Measurements from ENCODE around the gene CD7. TPM values are rescaled to one million over a fixed set of nuclear protein-coding genes. Genes with fewer than 3 reads are reported as not detected.

CD7 gene
- total RNA-seq, 1 donor from 2014 or later, result 0.73 TPM

DNA sequence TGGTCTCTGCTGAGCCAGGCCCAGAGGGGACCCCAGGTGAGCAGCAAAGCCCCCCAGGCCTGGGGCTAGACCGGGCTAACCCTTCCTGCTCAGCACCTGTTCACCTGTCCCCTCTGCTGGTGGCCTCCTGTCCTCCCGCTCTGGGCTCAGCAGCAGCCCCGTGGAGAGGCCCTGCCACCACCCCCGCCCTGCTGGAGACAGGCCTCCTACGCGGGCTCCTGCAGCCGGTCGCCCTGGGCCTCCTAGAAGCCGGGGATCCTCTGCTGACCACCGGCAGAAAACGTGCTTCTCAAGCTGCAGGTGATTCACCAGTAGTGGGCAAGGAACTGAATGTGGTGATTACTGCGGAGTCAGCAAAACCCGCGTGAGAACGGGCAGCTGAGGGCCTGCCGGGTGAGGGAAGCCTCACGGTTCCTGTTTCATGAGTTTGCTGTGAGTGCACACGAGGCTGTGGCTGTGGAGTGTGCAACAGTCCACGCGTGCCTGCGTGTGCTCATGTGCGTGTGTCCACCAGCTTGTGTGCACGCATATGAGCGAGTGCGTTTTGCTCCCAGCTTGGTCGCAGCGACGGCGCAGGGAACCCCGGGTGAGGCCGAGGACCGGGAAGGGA lies 15.4 kb upstream of the CD7 start:
- peak; percentile 44 for ATAC-seq
- peak; percentile 87 for DNase-seq (ENCODE audit: missing footprints)
- intact Hi-C loops (cut with DNase I), result no loop called here

DNA sequence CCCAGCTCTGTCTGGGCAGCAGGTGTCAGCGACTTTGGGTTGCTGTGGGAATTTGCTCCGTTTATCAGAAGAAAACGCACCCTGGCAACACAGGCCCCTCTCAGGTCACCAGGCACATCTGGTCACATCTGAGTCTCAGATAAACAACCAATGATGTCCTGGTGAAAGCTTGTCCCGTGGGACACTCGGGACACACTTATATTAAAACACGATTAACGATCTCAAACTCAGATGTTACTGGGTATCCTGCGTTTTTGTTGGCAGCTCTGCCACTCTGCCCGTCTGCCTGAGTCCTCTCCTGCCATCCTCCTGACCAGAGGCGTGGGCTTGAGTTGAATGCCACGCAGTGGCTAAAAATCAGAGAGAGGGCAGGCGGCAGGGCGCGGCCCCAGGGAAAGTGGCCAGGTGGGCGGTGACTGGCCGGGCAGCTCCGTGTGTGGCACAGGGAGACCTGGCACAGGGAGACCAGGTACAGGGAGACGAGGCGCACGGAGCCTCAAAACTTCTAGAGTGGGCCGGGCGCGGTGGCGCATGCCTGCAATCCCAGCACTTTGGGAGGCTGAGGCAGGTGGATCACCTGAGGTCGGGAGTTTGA lies 14.0 kb upstream of the CD7 start:
- intact Hi-C loops (cut with DNase I), result no loop called here
- ATAC-seq (no peak), DNase-seq (ENCODE audit: missing footprints) (no peak)

DNA sequence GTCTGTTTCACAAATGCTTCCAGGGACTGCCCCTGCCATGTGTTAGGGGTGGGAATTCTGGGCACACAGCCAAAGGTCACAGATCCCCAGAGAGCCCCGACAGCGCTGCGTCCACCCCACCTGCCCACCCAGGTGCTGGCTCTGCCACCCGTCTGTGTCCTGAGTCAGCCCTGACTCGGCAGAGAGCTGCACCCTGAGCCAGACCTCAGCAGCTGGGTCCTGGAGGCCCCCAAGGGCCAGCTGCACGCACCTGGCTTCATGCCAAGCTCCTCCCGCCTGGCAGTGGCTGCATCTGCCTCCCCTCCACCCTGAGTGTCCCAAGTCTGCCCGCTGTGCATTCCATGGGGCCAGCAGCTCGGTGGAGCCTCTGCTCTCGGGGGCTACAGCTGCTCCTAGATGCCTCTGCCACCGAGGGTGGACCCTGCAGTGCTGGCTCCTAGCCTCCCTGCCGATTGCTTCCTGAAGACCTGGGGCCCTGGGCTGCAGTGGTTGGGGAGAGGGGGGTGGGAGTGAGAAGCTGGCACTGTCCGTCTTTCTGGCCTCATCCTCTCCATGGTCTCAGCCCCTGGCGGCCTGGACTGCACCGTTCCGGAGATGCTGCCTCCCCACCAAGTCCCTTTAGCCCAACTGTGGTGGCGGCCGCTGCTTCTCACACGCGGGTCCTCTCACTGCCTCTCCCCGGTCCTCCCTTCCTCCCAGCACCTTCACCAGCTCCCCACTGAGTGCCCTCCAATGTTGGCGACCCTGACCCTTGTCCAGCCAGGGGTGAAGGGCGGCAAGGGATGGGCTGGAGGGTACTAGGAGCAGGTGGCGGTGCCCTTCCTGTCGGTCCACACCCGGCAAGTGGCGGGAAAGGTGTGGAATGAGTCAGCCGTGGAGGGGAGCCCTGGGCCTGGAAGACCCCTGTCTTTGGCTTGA lies 13.2 kb upstream of the CD7 start:
- intact Hi-C loops (cut with DNase I), result no loop called here
- ATAC-seq (no peak), DNase-seq (ENCODE audit: missing footprints) (no peak)

DNA sequence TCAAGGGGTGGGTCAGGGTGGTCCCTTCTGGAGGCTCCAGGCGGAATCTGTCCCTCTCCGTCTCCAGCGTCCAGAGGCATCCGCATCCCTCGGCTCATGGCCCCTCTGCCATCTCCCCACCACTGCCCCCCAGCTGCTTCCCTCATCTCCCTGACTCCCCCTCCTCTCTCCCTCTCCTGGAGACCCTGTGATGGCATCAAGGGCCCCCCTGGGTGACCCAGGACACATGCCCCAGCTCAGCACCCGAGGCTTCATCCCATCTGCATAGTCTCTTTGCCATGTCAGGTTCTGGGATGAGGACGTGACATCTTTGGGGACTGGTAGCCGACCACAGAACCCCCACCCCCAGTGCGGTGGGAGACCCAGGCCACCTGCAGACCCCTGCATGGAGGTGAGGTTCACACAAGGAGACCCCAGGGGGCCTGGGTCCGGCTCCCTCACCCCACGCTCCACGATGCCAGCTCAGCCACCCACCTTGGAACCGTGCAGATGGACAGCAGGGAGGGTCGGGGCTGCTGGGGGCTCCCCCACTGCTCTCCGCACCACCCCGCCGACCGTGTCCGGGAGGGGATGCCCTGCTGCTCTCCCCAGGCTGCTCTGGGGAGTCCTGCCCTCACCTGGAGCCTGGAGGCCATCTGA lies 12.4 kb upstream of the CD7 start:
- DNase-seq (ENCODE audit: missing footprints) (no peak), ATAC-seq (no peak)
- intact Hi-C loops (cut with DNase I), result no loop called here

DNA sequence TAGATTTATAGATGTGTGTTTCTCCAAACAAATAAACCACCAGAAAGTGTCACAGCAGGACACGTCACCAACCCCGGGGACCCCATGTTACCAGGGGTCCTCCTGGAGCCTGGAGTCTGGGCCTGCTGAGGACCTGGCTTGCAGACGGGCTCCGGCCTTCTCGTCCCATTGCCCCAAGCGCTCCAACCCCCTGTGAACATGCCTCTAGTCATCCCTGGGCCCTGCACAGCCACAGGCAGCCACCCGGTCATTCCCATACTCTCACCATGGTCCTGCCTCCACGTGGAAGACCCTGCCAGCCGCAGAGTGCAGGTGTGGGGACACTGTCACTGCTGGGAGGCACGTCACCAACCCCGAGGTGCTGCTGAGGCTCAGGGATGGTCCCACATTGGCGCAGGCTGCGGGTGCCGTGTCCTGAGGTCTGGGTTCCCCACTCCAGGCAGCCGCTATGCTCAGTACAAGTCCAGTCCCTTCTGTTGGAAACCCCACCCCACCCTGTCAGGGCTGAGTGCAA lies 11.6 kb upstream of the CD7 start:
- ATAC-seq (no peak), DNase-seq (ENCODE audit: missing footprints) (no peak)
- intact Hi-C loops (cut with DNase I), result no loop called here

DNA sequence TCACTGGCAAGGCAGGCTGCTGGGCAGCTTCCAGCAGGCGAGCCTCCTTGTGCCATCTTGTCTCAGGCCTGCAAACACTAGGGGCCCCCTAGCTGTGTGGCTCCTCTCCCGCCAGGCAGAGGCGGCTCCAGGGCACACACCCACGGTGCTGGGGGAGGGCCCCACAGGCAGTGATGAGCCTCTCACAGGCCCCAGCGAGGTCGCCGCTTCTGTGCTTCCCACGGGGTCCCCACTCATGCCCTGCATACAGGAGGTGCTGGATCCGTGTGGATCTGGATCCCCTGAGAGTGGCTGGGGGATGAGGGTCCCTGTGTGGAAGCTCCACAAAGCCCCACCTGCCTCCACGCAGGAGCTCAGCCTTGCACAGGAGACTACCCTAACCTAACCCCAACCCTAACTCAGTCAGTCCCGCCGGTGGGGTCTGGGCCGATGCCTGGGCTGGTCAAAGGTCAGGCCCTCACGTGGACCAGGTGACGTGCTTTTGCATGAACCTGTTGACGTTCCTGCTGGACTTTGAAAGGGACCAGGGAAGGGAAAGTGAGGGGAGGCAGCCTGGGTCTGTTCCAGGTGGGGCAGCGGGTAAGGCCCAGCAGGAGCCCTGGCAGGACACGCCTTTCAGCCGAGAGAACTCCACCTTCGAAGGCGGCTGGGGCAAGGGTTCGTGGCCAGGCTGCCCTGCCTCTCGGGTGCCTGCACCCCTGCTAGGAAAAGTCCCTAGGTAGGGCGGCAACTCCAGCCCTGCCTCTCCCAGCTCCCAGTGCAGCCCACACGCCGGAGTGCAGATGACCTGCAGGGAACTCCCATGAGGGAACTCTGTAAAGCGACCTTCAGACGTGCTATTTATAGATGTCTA lies 11.0 kb upstream of the CD7 start:
- intact Hi-C loops (cut with DNase I), result no loop called here
- ATAC-seq (no peak), DNase-seq (ENCODE audit: missing footprints) (no peak)

DNA sequence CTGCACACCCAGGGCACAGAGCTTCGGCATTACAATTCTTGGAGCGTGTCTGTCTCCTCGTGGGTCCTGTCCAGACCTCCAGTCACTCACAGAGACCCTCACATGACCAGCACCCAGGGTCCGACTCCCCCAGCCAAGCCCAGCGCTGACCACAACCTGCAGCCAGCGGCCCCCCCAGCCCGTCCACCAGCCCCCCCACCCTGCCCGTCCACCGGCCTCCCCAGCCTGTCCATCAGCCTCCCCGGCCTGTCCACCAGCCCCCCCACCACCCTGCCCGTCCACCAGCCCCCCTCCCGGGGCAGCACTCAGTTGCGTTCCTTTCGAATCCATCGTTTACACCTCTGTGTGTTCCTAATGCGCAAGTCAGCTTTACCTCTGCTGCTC lies 10.3 kb upstream of the CD7 start:
- ATAC-seq (no peak), DNase-seq (ENCODE audit: missing footprints) (no peak)
- intact Hi-C loops (cut with DNase I), result no loop called here

DNA sequence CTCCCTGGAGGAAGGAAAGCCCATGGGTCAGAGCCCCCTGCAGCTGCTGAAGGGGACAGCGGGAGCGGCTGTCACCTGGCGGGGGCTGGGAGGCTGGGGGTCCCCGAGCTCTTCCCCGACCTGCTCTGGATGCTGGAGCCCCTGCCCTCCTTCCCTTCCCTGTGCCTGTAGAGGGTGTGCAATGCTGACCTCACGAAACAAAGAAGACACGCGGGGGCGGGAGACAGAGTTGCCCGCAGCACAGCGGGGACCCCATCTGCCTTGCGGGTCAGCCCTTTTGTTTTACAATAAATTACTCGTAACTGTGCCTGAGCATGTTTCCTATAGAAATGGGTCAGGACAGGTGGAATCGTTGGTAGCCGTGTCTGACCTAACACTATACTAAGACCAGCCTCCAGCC lies 9.9 kb upstream of the CD7 start:
- intact Hi-C loops (cut with DNase I), result no loop called here
- no peak for DNase-seq (ENCODE audit: missing footprints)

DNA sequence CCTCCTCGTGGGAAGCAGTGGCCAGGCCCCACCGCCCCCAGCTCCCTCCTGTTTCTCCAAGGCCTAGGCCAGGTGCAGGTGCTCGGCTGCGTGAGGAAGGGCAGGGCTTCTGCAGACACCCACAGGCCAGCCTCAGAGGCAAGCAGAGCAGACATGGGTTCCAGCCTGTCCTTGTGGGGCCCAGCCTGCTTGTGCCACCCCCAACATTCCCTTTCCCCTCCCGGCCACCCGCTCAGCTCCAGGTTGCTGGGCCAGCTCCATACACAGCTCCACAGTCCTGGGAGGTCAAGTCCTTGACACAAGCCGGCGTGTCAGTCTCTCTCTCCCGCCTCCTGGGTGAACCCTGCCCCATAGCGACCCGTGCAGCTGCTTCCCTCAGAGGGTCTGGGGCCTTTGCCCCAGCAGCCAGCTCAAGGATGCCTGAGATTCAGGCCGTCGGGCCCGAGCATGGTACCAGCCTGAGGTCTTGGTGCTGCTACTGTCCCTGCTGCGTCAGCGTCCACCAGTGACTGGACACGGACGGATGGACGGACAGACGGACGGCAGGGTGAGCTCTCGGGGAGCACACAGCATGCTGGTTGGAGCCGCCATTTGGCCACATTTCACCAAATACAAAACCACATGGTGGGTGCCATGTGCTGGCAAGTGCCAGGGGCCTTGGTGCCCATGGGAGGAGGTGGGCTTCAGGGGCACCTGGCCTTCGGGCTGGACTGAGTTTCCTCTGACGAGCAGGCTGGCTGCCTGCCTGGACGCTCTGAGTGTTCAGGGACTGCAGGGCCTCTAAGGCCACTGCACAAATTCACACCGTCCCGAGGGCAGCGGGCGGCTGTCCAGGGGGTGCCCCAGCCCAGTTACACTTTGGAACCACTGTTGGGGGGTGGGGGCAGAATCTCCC lies 8.1 kb upstream of the CD7 start:
- DNase-seq (ENCODE audit: missing footprints), result no peak
- no peak for ATAC-seq
- intact Hi-C loops (cut with DNase I), result no loop called here

More for the DNA sequence above, 9.9 kb upstream of the CD7 start:
- ATAC-seq, result no peak

DNA sequence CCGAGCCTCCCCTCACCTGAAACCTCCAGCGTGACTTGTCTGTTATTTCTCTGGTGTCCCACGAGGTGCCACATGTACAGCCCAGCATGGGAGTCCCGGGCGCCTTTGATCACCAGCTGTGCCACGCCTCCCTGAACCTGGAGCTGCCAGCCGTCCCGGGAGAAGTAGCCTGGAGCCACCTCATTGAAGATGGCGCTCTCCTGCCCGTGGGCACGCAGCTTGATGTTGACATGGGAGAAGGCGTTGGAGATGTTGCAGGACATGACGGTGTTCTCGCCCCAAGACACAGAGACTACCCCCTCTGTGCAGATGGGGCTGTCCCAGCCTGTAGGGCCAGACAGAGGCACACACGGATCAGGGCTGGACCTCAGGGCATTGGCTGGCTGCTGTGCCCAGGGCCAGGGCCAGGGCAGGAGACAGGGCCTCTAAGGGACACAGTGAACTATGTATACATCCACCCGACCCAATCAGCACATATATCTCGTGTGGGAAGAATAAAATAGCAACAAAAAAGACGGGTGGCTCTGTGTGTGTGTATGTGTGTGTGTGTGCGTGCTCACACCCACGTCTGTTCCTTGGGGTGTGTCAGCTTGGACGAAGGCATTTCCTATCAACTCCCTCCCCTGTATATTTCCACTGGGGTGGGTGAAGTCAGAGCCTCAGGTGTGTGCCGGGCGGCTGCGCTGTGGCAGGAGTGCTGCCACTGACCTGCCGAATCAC lies 7.3 kb upstream of the CD7 start:
- ATAC-seq, result no peak
- intact Hi-C loops (cut with DNase I), result no loop called here
- DNase-seq (ENCODE audit: missing footprints), result no peak

DNA sequence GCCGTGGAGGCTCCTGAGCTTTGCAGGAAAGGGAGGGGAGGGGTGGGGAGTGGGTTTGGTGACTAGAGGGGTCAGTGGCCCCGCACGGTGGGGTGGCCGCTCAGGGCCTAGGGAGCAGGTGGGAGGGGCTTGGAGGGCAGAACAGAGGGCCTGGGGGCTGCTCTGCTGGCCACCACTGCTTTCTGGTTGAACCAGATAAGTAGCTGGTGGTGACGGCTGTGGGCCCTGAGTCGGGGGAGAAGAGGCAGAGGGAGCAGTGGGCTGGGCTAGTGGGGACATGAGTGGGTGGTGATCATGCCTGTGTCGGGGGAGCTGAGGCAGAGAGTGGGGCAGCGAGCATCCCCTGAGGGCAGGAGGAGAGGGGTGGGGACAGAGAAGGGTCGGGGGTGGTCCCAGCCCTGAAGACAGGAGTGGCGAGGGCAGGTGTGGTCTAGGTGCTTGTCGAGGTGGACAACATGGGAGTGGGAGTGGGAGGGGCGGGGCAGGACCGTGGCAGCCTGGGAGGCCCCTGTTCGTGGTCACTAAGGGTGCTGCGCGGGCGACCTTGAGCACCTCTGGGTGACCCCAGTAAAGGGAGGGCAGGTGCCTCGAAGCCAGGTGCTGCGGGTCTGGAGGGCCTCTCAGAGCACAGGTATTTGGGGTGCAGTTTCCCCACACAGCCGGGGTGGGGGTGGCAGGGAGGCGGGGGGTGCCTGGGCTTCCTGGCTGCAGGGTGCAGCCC lies 6.3 kb upstream of the CD7 start:
- intact Hi-C loops (cut with DNase I), result no loop called here
- DNase-seq (ENCODE audit: missing footprints), result no peak
- ATAC-seq, result no peak

DNA sequence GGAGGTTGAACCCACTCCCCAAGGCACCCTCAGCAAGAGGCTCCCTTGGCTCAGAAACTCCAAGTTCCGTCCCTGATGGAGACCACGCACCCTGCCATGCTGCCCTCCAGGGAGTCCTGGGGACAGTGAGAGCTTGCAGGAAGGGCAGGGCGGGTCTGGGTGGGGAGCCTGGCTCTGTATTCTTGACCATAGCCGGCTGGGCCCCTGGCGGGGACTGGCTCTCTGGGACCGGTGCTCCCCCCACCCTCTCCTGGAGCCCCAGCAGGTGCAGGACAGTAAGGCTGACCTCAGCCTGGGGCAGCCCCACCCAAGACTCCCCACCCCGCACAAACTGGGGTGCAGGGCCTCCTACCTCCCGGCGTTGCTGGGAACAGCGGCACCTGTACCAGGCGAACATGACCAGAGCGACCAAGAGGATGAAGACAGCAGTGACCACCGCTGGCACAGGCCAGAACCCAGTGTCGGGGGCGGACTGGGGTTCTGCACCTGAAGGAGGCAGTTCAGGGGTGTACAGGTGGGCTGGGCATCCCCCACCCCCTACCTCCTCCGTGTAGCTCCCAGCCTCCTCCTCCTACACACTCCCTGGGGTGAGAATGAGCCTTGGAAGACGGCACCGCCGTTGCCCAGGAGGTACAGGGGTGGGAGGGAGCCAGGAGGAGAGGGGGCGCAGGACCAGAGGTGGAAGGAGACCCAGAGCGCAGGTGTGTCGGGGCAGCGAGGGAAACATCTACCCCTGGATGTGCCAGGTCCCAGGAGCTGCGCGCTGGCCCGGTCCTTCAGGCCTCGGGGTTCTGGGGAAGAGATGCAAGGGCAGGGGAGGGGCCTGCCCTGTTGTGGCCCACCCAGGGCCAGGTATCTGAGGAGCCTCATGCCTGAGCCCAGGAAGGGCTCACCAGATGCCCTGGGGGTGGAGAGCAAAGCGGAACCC lies 5.4 kb upstream of the CD7 start:
- ATAC-seq (no peak), DNase-seq (ENCODE audit: missing footprints) (no peak)
- intact Hi-C loops (cut with DNase I), result no loop called here

DNA sequence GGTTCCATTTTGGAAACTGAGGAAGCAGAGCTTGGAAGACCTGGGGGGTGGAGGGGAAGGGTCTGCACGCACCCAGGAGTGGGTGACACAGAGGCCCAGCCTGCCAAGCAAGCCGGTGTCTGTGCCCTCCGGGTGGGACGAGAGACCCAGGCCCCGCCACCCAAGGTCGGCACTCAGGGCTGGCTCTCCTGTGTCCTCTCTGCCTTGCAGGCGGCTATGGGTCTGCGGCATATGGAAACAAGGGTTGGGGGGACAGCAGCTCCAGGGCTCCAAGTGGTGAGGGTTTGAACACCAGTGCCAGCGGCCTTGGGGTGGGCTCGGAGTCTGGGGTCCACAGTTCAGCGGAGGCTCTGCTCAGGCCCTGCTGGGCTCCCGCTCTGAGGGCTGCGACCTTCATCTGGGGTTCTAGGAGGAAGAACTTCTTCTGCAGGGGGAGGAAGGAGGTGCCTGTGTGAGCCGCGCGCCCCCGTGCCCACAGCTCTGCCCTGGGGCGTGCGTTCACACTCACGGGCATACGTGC lies 4.6 kb upstream of the CD7 start:
- ATAC-seq (peak; percentile 15), DNase-seq (ENCODE audit: missing footprints) (no peak)
- intact Hi-C loops (cut with DNase I), result loop anchor here (1.0 to 2.0 kb wide), 2 partner anchors 85 to 116 kb away; no protein-coding TSS in a partner anchor

DNA sequence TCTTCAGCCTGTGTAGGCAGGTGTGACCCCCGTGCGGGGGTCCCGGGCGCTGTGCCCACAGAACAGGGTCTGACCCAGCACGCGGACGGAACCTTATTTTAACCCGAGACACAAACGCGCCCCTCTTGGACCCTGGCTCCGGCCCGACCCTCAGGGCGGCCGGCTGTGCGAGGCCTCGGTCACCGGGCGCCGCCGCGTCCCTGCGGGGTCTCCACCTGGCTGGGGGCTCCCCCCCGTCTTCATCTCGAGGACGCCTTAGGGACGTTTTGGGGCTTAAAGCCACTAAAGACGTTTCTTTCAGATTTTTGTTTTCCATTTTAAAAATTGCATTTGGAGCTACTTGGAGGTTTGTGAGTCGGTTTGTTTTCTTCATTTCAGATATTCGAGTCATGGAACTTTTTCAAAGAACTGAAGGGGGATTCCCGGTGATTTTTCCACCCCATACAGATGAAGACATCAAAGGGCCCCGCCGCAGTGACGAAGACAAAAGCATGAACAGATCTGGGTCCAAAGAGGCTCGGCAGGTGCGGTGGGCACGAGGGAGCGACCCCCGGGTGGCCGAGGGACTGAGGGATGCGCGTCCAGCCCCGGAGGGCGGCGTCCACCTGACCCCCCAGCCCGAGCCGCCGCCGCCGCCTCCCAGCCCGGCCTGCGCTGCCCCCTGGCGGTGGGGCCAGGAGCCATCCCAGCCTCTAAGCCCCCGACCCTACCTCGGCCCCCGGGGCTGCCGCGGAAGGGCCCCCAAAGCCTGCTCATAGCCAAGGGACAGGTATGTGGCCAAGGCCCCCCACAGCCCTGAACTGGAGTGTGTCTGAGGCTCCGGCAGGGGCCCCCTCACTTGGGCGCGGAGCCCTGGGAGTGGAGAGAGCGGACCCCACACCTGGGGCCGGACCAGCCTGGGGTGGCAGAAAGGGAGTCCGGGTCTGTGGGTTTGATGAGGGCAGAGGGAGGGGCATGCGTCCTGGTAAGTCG lies 3.8 kb upstream of the CD7 start:
- ATAC-seq, result no peak
- DNase-seq (ENCODE audit: missing footprints), result no peak

More for the DNA sequence above, 3.8 kb upstream of the CD7 start:
- intact Hi-C loops (cut with DNase I), result loop anchor here (1.0 to 2.0 kb wide), 2 partner anchors 84 to 115 kb away; no protein-coding TSS in a partner anchor

Measured in Right ventricle myocardium inferior (tissue), 1 donor.